SK-N-SH (cell line): ENCODE data around the gene PPIP5K2. TPM values are rescaled to one million over a fixed set of nuclear protein-coding genes. Genes with fewer than 3 reads are reported as not detected.

ENCODE experiments used
- CTCF ChIA-PET: fragments of 300-600, 350-600 bp; formaldehyde crosslinking; extraction: SDS; loops from one replicate; lab custom pipeline; 2021; lab: Yijun Ruan, JAX
- POLR2A ChIA-PET: fragments of 350-600 bp; sonication (Branson Sonifier 250); formaldehyde crosslinking; extraction: SDS; loops from one replicate; lab custom pipeline; 2020; ENCODE audit warnings: antibody characterized with exemption, inconsistent platforms; lab: Yijun Ruan, JAX
- DNase-seq: peaks from one replicate; pipeline ENCODE4 v3.0.0; 2012
- H2AFZ ChIP-seq: fragments of 200-600 bp; sonication (generic); 2 replicates; pipeline ENCODE4 v1.8.1; 2016; ENCODE audit warnings: antibody characterized with exemption, mild to moderate bottlenecking, low read depth
- H3F3A ChIP-seq: fragments of 200-600 bp; sonication (generic); replicated peaks from 2 replicates; pipeline ENCODE3; 2016; ENCODE audit warnings: antibody characterized with exemption, mild to moderate bottlenecking; ENCODE audit not compliant: insufficient read depth
- H3K27ac ChIP-seq, 2 experiments: fragments of 200-500 bp in 1 of 2; fragments of 200-600 bp in 1 of 2; sonication (Bioruptor generic) in 1 of 2; sonication (generic), shearing (Covaris generic) in 1 of 2; 2 replicates each; pipeline versions ENCODE4 v1.5.1 to v1.6.1; 2014 to 2016; ENCODE audit warnings: low read depth in 2 of 2, inconsistent platforms in 1 of 2, low read length in 1 of 2, mild to moderate bottlenecking in 1 of 2, mixed read lengths in 1 of 2
- H3K27me3 ChIP-seq: fragments of 200-600 bp; sonication (generic), shearing (Covaris generic); 2 replicates; pipeline ENCODE4 v1.6.1; 2016; ENCODE audit warnings: mixed run types; ENCODE audit not compliant: insufficient read depth
- H3K36me3 ChIP-seq, 2 experiments: fragments of 200-500 bp in 1 of 2; fragments of 200-600 bp in 1 of 2; sonication (Bioruptor generic) in 1 of 2; sonication (generic) in 1 of 2; replicated peaks in 1 of 2; 2 replicates each; pipeline versions ENCODE3 to v1.5.1; 2014 to 2016; ENCODE audit warnings: low read length in 1 of 2, mild to moderate bottlenecking in 1 of 2; ENCODE audit not compliant: insufficient read depth in 2 of 2, control insufficient read depth in 1 of 2
- H3K4me1 ChIP-seq, 2 experiments: fragments of 200-500 bp in 1 of 2; fragments of 200-600 bp in 1 of 2; sonication (Bioruptor generic) in 1 of 2; sonication (generic), shearing (Covaris generic) in 1 of 2; 2 replicates each; pipeline versions ENCODE4 v1.5.1 to v1.6.1; 2014 to 2016; ENCODE audit warnings: low read depth in 1 of 2, low read length in 1 of 2, mixed run types in 1 of 2; ENCODE audit not compliant: insufficient read depth in 2 of 2, control insufficient read depth in 1 of 2
- H3K4me2 ChIP-seq: fragments of 200-600 bp; sonication (generic), shearing (Covaris generic); 2 replicates; pipeline ENCODE4 v1.6.1; 2017; ENCODE audit warnings: mixed run types
- H3K4me3 ChIP-seq, 2 experiments: fragments of 200-500 bp in 1 of 2; fragments of 200-600 bp in 1 of 2; sonication (Bioruptor generic) in 1 of 2; sonication (generic), shearing (Covaris generic) in 1 of 2; 2 replicates each; pipeline versions ENCODE4 v1.5.1 to v1.8.1; 2014 to 2016; ENCODE audit warnings: low read depth in 2 of 2, inconsistent platforms in 1 of 2, low read length in 1 of 2, mild to moderate bottlenecking in 1 of 2, mixed read lengths in 1 of 2, moderate library complexity in 1 of 2
- H3K79me2 ChIP-seq: fragments of 200-600 bp; sonication (generic); 2 replicates; pipeline ENCODE4 v1.8.1; 2017; ENCODE audit warnings: mild to moderate bottlenecking; ENCODE audit not compliant: insufficient read depth
- H3K9ac ChIP-seq: fragments of 200-600 bp; sonication (generic); 2 replicates; pipeline ENCODE4 v1.6.1; 2017; ENCODE audit warnings: mixed run types
- H3K9me2 ChIP-seq: fragments of 200-600 bp; sonication (generic); 2 replicates; pipeline ENCODE4 v1.6.1; 2017; ENCODE audit warnings: mixed run types
- H3K9me3 ChIP-seq: fragments of 200-600 bp; sonication (generic); 2 replicates; pipeline ENCODE4 v1.6.1; 2017; ENCODE audit warnings: mixed run types, mild to moderate bottlenecking, moderate library complexity
- H4K20me1 ChIP-seq: fragments of 200-600 bp; sonication (generic); 2 replicates; pipeline ENCODE4 v1.6.1; 2017; ENCODE audit warnings: mild to moderate bottlenecking, mixed run types; ENCODE audit not compliant: insufficient read depth
- ELF1 ChIP-seq: IDR thresholded peaks from 2 replicates; pipeline ENCODE4 v1.4.0; 2012
- EZH2phosphoT487 ChIP-seq: fragments of 200-600 bp; sonication (generic); IDR thresholded peaks from 2 replicates; pipeline ENCODE4 v1.6.1; 2017; ENCODE audit warnings: low read depth, mixed run types, mild to moderate bottlenecking, antibody characterized with exemption, moderate library complexity, borderline replicate concordance
- FOSL2 ChIP-seq: IDR thresholded peaks from 2 replicates; pipeline ENCODE4 v1.4.0; 2012; ENCODE audit warnings: low read depth, mild to moderate bottlenecking, moderate library complexity, borderline replicate concordance
- NRF1 ChIP-seq: IDR thresholded peaks from 2 replicates; pipeline ENCODE4 v1.6.1; 2012; ENCODE audit warnings: low read depth, mild to moderate bottlenecking, low read length
- RXRA ChIP-seq: IDR thresholded peaks from 2 replicates; pipeline ENCODE4 v1.4.0; 2012; ENCODE audit warnings: low read depth, mild to moderate bottlenecking, borderline replicate concordance
- SMC3 ChIP-seq: IDR thresholded peaks from 2 replicates; pipeline ENCODE4 v1.6.1; 2012; ENCODE audit warnings: low read depth, low read length, improper control_type of control experiment
- YY1 ChIP-seq: IDR thresholded peaks from 2 replicates; pipeline ENCODE4 v1.4.0; 2012; ENCODE audit warnings: low read depth, mild to moderate bottlenecking
- WGBS: methylation state at CpG from one replicate; pipeline ENCODE4 v1.1.6; 2017; ENCODE audit warnings: low lambda C conversion rate; 5-methylcytosine and 5-hydroxymethylcytosine counted together
- polyA plus RNA-seq, 3 experiments: library from polyadenylated mRNA; depleted of rRNA; stranded (reverse); fragments of >200 nt; gene quantifications; 2 replicates each; pipeline ENCODE4 v1.2.3, GENCODE V29; 2012
- TF ChIP-seq, protein P1 (sequence below): IDR thresholded peaks from 2 replicates; pipeline ENCODE4 v1.4.0; 2012; ENCODE audit warnings: low read depth, borderline replicate concordance
- TF ChIP-seq, protein P2 (sequence below): IDR thresholded peaks from 2 replicates; pipeline ENCODE4 v1.4.0; 2012; ENCODE audit warnings: low read depth
- TF ChIP-seq, protein P3 (sequence below): fragments of 150-350 bp; IDR thresholded peaks from 2 replicates; pipeline ENCODE4 v1.6.1; 2017; ENCODE audit warnings: antibody characterized with exemption, low read length, low read depth, borderline replicate concordance

The PPIP5K2 gene
- polyA plus RNA-seq, 1 of the 3 experiments (the other 2 are of a cell fraction) = 18.2 TPM

DNA sequence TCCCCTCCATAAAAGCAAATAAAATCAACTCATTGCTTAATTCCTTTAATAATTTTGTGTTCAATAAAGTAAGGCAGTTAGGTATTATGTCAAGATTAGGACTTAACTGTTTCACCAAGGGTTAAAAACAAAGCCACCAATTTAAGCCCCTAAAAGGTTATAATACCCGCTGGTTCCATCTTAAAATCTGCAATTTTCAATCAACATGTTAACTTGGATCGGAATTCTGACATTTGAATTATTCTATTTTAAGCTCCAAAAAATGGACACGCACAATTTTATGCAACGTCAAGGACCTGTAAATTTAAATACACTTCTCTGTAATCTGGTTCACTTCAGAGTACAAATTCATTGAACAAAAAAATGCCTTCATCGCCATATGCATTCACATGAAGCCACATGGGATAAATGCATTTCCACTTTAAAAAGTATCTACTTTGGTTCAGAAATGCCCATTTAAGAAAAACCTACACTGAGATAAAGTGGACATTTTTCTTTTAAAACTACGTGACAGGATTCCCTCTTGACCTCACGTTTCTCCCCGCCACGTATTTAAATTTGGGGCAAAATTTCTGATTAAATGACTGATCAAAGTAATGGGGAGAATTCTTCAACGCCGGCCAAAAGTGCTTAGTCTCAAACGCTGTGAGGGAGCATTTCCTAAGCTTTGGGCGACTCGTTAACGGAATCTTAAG, 884 bp upstream of the PPIP5K2 start:
- H3K79me2 ChIP-seq = peaks cover 74% of the 10 kb centered on the region
- H3F3A ChIP-seq = peaks cover 11% of the 10 kb centered on the region
- CTCF ChIA-PET = interaction anchor here (0.9 to 2.5 kb wide), 5 partner anchors 20 to 749 kb away, joined by 3 to 13 read pairs (median 3); partner anchors contain the start of gene MACIR
- no peaks in the 10 kb centered on the region for H3K27me3 ChIP-seq
- peaks cover 0 to 12% of the 10 kb centered on the region in 2 experiments; a peak in 2 of 4 replicates for H3K4me1 ChIP-seq
- 2% methylated on average over 15 of the region's 15 CpGs for WGBS
- peak; percentile 1 for DNase-seq
- no peaks in the 10 kb centered on the region for H4K20me1 ChIP-seq
- TF ChIP-seq YY1 (peak; percentile 74), ELF1 (no peak)
- TF ChIP-seq, all 33 proteins: peak for 1
- no peaks in the 10 kb centered on the region for H3K9me2 ChIP-seq
- peak overlapping the region; percentile 96 to 99 for H3K27ac ChIP-seq
- peak overlapping the region; percentile 88 for H2AFZ ChIP-seq
- H3K9me3 ChIP-seq = no peaks in the 10 kb centered on the region
- POLR2A ChIA-PET = interaction anchor here (0.8 to 1.0 kb wide), 3 partner anchors 26 to 140 kb away, joined by 3 read pairs; partner anchors contain the start of gene MACIR
- H3K36me3 ChIP-seq = peaks cover 4 to 6% of the 10 kb centered on the region in 2 experiments
- H3K4me3 ChIP-seq = peak overlapping the region; percentile 82 to 97
- peak overlapping the region; percentile 76 for H3K4me2 ChIP-seq
- H3K9ac ChIP-seq = peak overlapping the region; percentile 95

DNA sequence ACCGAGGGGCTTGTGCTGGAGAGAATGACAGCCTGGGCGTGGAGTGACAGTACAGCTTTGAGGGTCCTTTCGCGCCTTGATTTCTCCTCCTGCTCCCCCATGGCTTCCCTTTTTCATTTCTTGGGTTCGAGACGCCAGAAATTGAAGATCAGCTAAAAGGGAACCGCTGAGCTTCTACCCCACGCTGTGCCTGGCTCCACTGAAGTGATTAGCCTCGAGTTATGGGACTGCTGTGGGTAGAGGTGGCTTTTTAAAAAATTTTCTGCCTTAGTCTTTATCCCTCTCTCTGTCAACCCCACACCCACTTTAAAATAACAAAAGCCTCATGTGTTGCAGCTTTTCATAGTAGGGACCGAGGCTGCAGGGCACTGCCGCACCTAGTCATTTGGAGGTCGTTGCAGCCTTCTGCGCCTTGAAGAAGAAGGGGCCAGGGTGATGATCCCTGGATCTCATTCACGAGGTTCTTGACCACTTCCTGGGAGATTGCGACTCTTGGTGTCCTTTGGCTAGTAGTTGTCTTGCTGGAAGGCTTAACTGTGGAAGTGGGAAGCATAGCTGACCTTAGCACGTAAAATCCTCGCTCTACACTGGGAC, 603 bp downstream of the PPIP5K2 start:
- POLR2A ChIA-PET = interaction anchor here (1.0 kb wide), 1 partner anchor 104 kb away, joined by 3 read pairs; no protein-coding TSS in a partner anchor
- DNase-seq = peak; percentile 12

More for the DNA sequence above, 603 bp downstream of the PPIP5K2 start:
- Histone ChIP-seq H3F3A (peaks cover 11% of the 10 kb centered on the region), H3K4me1 (peaks cover 0 to 12% of the 10 kb centered on the region in 2 experiments; a peak in 2 of 4 replicates), H3K4me2 (peak overlapping the region; percentile 86), H3K79me2 (peaks cover 83% of the 10 kb centered on the region), H4K20me1 (no peaks in the 10 kb centered on the region), H3K36me3 (peaks cover 6 to 14% of the 10 kb centered on the region in 2 experiments), H2AFZ (peak overlapping the region; percentile 88), H3K4me3 (peak overlapping the region; percentile 82 to 97), H3K27me3 (no peaks in the 10 kb centered on the region), H3K9ac (peak overlapping the region; percentile 95), H3K9me2 (no peaks in the 10 kb centered on the region), H3K27ac (peak overlapping the region; percentile 96 to 99; a peak in 3 of 4 replicates), H3K9me3 (no peaks in the 10 kb centered on the region)
- WGBS = 2% methylated on average over 13 of the region's 17 CpGs
- CTCF ChIA-PET = interaction anchor here (1.0 to 2.5 kb wide), 3 partner anchors 18 to 104 kb away, joined by 3 to 13 read pairs (median 3); no protein-coding TSS in a partner anchor
- TF ChIP-seq NRF1 = no peak
- TF ChIP-seq FOSL2 = no peak
- TF ChIP-seq RXRA = no peak
- TF ChIP-seq EZH2phosphoT487 = no peak
- no peak for TF ChIP-seq SMC3
- TF ChIP-seq, protein P1, sequence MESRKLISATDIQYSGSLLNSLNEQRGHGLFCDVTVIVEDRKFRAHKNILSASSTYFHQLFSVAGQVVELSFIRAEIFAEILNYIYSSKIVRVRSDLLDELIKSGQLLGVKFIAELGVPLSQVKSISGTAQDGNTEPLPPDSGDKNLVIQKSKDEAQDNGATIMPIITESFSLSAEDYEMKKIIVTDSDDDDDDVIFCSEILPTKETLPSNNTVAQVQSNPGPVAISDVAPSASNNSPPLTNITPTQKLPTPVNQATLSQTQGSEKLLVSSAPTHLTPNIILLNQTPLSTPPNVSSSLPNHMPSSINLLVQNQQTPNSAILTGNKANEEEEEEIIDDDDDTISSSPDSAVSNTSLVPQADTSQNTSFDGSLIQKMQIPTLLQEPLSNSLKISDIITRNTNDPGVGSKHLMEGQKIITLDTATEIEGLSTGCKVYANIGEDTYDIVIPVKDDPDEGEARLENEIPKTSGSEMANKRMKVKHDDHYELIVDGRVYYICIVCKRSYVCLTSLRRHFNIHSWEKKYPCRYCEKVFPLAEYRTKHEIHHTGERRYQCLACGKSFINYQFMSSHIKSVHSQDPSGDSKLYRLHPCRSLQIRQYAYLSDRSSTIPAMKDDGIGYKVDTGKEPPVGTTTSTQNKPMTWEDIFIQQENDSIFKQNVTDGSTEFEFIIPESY = no peak
- TF ChIP-seq, protein P2, sequence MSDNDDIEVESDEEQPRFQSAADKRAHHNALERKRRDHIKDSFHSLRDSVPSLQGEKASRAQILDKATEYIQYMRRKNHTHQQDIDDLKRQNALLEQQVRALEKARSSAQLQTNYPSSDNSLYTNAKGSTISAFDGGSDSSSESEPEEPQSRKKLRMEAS = no peak
- TF ChIP-seq, protein P3, sequence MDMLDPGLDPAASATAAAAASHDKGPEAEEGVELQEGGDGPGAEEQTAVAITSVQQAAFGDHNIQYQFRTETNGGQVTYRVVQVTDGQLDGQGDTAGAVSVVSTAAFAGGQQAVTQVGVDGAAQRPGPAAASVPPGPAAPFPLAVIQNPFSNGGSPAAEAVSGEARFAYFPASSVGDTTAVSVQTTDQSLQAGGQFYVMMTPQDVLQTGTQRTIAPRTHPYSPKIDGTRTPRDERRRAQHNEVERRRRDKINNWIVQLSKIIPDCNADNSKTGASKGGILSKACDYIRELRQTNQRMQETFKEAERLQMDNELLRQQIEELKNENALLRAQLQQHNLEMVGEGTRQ = no peak
